Myometrial cell (primary cell): Measurements from ENCODE around the gene CNIH4. TPM values are rescaled to one million over a fixed set of nuclear protein-coding genes. Genes with fewer than 3 reads are reported as not detected.

Experiments used
- total RNA-seq: library from RNA; depleted of rRNA; stranded (reverse); fragments of >200 nt; gene quantifications from 2 replicates; pipeline ENCODE4 v1.2.3, GENCODE V29; 2015

CNIH4 gene
- total RNA-seq = 68.2 and 75.8 TPM in 2 replicates

DNA sequence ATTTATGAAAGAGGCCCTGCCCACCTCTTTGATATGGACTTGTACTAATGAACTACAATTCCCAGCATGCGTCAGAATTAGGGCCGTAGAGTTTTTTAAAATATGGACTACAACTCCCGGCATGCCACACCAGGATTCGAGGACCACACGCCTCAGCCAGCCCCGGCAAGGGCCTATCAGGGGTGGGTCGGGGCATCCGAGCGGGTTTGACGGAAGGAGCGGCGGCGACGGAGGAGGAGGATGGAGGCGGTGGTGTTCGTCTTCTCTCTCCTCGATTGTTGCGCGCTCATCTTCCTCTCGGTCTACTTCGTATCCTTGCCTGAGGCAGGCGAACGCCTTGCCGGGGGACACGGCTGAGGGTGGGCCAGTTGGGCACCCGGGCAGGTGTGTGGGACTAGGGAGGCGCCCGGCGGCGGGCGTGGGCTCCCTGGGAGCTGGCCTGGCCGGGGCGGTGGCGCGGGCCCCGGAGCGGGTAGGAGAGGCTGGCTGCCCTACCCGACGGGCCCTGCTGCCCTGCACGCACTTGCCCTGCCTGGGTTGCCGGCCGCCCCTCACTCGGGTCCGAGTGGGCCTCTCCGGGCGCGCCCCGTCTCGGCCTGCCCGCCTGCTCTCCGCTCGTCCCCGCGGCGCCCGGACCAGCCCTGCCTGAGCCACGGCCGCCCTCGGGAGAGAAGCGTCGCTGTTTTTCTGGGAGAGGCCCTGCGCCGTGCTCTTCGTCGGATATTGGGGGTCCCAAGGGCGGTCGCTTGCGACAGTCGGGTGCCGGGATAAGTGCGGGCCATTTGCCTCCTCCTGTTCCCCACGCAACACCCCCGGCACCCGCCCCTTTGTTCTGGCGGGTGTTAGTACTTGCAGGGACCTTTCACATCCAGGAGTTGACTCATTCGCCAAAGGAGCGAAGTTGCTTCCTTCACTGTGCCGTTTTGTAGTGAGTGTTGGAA lies at the start of gene CNIH4:
CNIH4 (plus strand) TSS at position 195 of the 941 bp plus-strand sequence; CDS start at position 241, 46 bp downstream.

DNA sequence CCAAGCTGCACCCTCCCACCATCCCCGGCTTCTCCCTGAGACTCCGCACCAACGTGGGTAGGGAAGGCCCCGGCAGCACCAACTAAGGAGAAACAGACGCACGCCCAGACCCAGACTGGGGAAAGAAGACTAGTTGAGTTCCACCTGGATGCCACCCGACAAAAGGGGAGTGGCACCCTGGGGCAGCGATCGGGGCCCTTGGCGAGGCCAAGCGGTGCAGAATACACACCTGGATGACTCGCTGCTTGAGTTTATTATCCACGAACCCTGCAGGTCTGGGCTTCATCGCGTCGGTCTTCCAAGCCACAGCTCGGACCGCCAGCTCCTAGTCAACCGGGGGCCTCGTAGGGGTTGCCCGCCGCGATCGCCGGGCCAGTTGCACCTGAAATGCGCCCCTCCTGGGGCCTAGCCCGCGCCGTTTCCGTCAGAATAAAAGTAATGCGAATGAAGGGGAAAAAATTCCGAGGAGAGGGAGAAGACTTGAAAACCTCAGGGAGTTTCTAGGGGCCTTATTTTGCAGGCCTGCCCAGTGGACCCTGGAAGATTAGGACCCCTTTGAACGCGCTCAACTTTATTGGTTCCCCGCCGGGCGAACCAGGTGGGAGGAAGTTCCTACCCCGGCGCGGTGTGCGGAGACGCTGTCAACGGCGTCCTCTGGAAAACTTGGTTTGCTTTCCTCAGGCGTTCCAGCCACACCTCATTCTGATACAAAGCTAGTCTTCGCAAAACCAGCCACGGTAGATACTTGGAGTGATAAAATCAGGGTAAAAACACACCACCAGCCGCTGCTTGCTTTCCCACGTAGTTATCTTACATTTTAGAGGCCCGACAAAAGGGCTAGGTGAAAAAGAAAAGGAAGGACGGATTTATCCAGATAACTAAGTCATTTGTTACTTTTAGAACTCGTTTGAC lies 26.6 kb upstream of the CNIH4 start, which contains the start of gene NVL:
NVL (minus strand) TSS at position 331 of the 912 bp plus-strand sequence; CDS start at position 286, 45 bp downstream.

Other genes with a start within 250 kb of the CNIH4 start
- 15.0 and 21.4 TPM in 2 replicates for gene FBXO28, start 242.8 kb upstream of the CNIH4 start, total RNA-seq
- gene DEGS1, start 173.6 kb upstream of the CNIH4 start, total RNA-seq = 121 and 129 TPM in 2 replicates
- gene NVL, start 26.7 kb upstream of the CNIH4 start, total RNA-seq = 16.8 and 17.0 TPM in 2 replicates
- gene WDR26, start 77.9 kb downstream of the CNIH4 start, total RNA-seq = 26.8 and 33.8 TPM in 2 replicates